ENCODE data around the gene MUS81.

The MUS81 gene

DNA sequence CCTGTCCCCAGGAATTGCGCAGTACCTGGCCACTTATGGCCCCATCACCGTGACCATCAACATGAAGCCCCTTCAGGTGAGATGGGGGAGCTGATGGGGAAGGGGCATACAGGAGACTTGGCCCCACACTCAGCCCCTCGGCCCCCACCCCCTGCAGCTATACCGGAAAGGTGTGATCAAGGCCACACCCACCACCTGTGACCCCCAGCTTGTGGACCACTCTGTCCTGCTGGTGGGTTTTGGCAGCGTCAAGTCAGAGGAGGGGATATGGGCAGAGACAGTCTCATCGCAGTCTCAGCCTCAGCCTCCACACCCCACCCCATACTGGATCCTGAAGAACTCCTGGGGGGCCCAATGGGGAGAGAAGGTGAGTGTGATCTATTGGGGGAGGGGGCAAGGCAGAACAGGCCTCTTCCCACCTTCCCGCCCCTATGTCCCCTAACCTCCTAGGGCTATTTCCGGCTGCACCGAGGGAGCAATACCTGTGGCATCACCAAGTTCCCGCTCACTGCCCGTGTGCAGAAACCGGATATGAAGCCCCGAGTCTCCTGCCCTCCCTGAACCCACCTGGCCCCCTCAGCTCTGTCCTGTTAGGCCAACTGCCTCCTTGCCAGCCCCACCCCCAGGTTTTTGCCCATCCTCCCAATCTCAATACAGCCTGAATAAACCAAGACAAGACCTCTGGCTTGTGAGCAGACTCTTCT, 23.0 kb downstream of the MUS81 start:
- Histone ChIP-seq H3K27ac (ENCODE audit: low read depth, low read length) (no peak overlapping the region), H3K36me3 (ENCODE audit: insufficient read depth, low read length) (peaks cover 45% of the 10 kb centered on the region), H3K27me3 (ENCODE audit: insufficient read depth, low read length) (no peaks in the 10 kb centered on the region), H3K4me1 (ENCODE audit: insufficient read depth, low read length) (peaks cover 3% of the 10 kb centered on the region; the same call in 1 of the 2 replicates), H3K9ac (ENCODE audit: low read depth, low read length) (no peak overlapping the region), H3K4me3 (ENCODE audit: low read length) (no peak overlapping the region), H3K9me3 (ENCODE audit: insufficient read depth, low read depth, low read length) (no peaks in the 10 kb centered on the region)
- 92% methylated on average over 11 of the region's 13 CpGs for WGBS

DNA sequence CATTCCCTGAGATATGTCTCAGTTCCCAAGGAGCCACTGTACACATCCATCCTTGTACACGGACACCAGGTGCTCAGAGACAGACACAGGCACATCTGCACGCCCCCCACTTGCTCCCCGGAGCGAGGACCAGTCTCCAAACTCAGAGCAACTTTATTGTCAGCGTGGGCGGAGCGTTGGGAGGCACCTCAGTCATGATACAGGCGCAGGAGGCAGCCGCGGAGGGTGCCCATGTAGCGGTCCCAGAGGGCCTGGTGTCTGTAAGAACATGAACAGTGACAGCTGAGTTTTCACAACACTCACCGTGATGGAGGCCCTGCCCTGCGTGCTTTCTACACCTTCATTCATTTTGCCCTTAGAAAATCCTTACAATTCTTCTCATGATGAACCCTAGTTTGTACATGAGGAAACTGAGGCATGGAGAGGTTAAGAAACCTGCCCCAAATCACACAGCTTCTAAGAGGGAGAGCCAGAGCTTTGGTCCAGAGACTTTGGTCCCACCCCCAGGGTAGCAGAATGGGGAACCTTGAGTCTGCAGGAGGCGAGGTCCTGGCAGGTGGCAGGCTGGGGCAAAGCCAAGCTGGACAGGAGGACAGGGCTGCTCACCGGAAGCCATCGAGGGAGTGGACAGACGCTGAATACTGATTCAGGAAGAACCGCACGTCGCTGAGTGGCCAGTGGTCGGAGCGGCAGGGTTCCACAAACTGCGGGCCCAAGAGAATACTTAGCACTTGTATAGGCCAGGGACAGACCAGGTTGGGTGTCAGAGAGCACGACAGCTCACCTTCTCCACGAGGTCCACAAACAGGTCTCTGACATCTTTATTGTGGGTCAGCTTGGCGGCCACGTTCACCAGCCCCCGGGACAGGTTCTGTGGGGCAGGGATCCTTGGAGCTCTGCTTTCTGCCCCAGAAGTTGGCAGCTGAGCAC, 23.8 kb downstream of the MUS81 start:
- H3K27ac ChIP-seq (ENCODE audit: low read depth, low read length): no peak overlapping the region
- H3K27me3 ChIP-seq (ENCODE audit: insufficient read depth, low read length): peaks cover 1% of the 10 kb centered on the region; the same call in 1 of the 2 replicates
- H3K4me1 ChIP-seq (ENCODE audit: insufficient read depth, low read length): peaks cover 3% of the 10 kb centered on the region
- H3K36me3 ChIP-seq (ENCODE audit: insufficient read depth, low read length): peaks cover 45% of the 10 kb centered on the region
- no peak overlapping the region for H3K9ac ChIP-seq (ENCODE audit: low read depth, low read length)
- WGBS: 94% methylated on average over 28 of the region's 28 CpGs
- H3K9me3 ChIP-seq (ENCODE audit: insufficient read depth, low read depth, low read length): no peaks in the 10 kb centered on the region
- H3K4me3 ChIP-seq (ENCODE audit: low read length): no peak overlapping the region

DNA sequence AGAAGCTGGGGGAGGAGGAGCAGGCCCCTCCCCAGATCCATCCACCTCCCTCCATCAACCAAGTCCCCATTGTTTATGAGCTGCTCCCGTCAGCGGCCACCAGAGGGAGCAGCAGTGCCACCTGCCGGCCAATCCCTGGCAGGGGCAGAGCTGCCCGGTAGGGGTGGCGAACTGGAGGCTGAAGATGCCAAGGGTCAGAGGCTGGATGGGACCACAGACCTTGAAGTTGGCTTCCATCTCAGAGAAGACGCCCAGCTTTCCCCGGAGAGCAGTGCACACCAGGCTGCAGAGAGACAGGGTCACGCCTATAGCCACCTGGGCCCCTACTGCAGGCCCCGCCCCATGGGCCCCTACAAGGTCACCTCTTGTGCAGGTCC, 24.5 kb downstream of the MUS81 start:
- H3K4me3 ChIP-seq (ENCODE audit: low read length): no peak overlapping the region
- H3K27me3 ChIP-seq (ENCODE audit: insufficient read depth, low read length): peaks cover 8% of the 10 kb centered on the region
- peaks cover 5% of the 10 kb centered on the region for H3K4me1 ChIP-seq (ENCODE audit: insufficient read depth, low read length)
- H3K36me3 ChIP-seq (ENCODE audit: insufficient read depth, low read length): peaks cover 45% of the 10 kb centered on the region
- WGBS: 34% methylated on average over 9 of the region's 9 CpGs
- H3K9me3 ChIP-seq (ENCODE audit: insufficient read depth, low read depth, low read length): no peaks in the 10 kb centered on the region
- H3K9ac ChIP-seq (ENCODE audit: low read depth, low read length): no peak overlapping the region
- no peak overlapping the region for H3K27ac ChIP-seq (ENCODE audit: low read depth, low read length)

DNA sequence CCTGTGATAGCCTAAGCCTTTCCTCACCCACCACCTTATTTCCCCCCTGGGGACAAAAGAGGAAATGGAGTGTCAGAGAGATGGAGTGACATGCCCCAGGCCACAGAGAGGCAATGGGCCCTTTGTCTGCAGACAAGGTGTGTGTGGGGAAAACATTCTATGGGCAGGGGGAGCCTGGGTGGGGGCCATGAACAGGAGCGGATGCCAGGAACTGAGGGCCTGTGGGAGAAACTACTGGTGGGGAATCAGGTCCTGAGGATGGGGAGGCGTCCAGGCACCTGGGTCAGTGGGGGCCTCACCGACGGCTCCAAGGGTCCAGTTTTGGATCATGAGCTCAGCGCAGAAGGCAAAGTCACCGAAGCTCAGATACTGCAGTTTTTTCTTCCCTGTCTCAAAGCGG, 25.0 kb downstream of the MUS81 start:
- H3K4me1 ChIP-seq (ENCODE audit: insufficient read depth, low read length): peaks cover 10% of the 10 kb centered on the region
- peaks cover 13% of the 10 kb centered on the region for H3K27me3 ChIP-seq (ENCODE audit: insufficient read depth, low read length)
- H3K9ac ChIP-seq (ENCODE audit: low read depth, low read length): no peak overlapping the region
- peaks cover 45% of the 10 kb centered on the region for H3K36me3 ChIP-seq (ENCODE audit: insufficient read depth, low read length)
- H3K4me3 ChIP-seq (ENCODE audit: low read length): no peak overlapping the region
- no peaks in the 10 kb centered on the region for H3K9me3 ChIP-seq (ENCODE audit: insufficient read depth, low read depth, low read length)
- H3K27ac ChIP-seq (ENCODE audit: low read depth, low read length): no peak overlapping the region
- WGBS: 95% methylated on average over 7 of the region's 7 CpGs

DNA sequence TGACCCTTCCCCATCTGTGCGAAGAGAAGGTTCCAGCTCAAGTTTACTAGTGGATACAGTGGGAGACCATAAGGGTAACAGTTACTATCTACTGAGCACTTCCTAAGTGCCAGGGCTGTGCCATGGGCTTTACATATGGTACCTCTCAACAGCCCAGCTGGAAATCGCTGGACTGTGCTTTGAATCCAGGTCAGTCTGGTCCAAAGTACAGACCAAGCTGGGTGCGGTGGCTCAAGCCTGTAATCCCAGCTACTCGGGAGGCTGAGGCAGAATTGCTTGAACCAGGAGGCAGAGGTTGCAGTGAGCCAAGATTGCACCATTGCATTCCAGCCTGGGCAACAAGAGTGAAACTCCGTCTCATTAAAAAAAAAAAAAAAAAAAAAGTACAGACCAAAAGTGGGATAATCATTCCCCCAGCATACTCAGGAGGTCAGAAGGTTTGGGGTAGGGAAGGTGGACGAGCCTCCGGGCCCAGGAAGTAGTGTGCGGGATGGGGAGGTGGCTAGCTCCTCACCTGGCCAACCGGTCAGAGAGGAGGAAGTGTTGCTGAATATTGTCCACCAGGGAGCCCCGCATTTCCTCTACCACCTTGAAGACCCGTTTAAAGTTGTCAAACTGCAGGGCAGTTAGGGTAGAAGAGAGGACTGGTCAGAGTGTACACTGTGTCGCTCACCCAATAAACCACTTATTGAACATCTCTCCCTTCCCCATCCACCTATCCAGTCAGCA, 25.7 kb downstream of the MUS81 start:
- H3K9me3 ChIP-seq (ENCODE audit: insufficient read depth, low read depth, low read length): no peaks in the 10 kb centered on the region
- WGBS: 96% methylated on average over 10 of the region's 12 CpGs
- H3K27me3 ChIP-seq (ENCODE audit: insufficient read depth, low read length): peaks cover 14% of the 10 kb centered on the region
- H3K36me3 ChIP-seq (ENCODE audit: insufficient read depth, low read length): peaks cover 45% of the 10 kb centered on the region
- H3K4me1 ChIP-seq (ENCODE audit: insufficient read depth, low read length): peaks cover 10% of the 10 kb centered on the region
- H3K9ac ChIP-seq (ENCODE audit: low read depth, low read length): no peak overlapping the region
- no peak overlapping the region for H3K4me3 ChIP-seq (ENCODE audit: low read length)
- no peak overlapping the region for H3K27ac ChIP-seq (ENCODE audit: low read depth, low read length)

DNA sequence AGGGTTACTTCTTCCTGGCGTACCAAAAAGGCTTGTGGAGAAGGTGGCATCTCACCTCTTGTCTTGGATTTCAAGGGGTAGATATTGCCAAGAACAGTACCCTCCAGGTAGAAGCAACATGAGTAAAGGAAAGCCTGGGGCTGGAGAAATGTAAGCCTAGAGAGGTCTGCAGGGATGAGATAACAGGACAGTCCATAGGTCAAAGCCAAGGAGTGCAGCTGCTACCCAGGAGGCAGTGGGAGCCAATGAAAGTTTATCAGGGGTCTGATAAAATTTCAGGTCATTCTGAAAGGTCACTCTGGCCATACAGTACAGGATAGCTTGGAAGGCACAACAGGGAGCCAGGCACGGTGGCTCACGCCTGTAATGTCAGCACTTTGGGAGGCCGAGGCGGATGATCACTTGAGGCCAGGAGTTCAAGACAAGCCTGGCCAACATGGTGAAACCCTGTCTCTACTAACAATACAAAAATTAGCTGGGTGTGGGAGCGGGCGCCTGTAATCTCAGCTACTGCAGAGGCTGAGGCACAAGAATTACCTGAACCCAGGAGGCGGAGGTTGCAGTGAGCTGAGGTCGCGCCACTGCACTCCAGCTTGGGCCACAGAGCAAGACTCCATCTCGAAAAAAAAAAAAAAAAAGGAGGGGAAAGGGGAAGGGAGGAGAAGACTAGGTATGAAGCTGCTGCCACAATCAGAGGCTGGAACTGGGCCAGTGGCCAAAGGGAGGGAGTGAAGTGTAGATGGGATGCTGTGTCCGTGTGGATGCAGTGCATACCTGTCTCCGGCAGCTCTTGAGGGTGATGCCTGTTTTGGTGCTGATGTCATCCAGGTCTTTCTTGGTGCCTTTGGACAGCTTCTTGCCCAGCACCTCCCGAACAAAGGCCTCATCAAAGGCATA, 26.8 kb downstream of the MUS81 start:
- H3K9ac ChIP-seq (ENCODE audit: low read depth, low read length): peak overlapping the region; percentile 70
- WGBS: 88% methylated on average over 14 of the region's 14 CpGs
- peaks cover 14% of the 10 kb centered on the region for H3K27me3 ChIP-seq (ENCODE audit: insufficient read depth, low read length)
- no peak overlapping the region for H3K27ac ChIP-seq (ENCODE audit: low read depth, low read length)
- H3K4me3 ChIP-seq (ENCODE audit: low read length): peak overlapping the region; percentile 88
- peaks cover 13% of the 10 kb centered on the region for H3K4me1 ChIP-seq (ENCODE audit: insufficient read depth, low read length)
- no peaks in the 10 kb centered on the region for H3K9me3 ChIP-seq (ENCODE audit: insufficient read depth, low read depth, low read length)
- peaks cover 44% of the 10 kb centered on the region for H3K36me3 ChIP-seq (ENCODE audit: insufficient read depth, low read length)

DNA sequence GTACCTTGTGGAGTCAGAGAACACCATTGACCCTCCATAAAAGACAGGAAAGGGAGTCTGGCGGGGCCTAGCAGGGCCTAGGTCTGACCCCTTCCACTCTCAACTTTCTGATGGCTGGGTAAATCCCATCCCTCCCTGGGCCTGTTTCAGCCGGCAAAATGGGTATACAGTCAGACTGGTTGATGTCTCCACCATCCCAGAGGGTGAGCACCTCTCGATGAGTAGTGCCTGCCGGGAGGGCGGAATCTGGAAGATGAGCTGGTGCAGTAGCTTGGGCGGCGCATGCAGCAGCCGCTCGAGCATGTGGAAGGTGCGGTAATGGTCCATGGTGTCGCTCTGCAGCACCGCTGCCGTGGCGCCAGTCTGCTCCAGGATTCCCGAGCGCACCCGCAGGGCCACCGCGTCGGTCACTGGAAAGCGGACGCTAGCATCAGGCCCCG, 27.5 kb downstream of the MUS81 start:
- peaks cover 14% of the 10 kb centered on the region for H3K27me3 ChIP-seq (ENCODE audit: insufficient read depth, low read length)
- H3K4me3 ChIP-seq (ENCODE audit: low read length): peak overlapping the region; percentile 88
- WGBS: 5% methylated on average over 23 of the region's 23 CpGs
- H3K36me3 ChIP-seq (ENCODE audit: insufficient read depth, low read length): peaks cover 38% of the 10 kb centered on the region
- H3K27ac ChIP-seq (ENCODE audit: low read depth, low read length): peak overlapping the region; percentile 70; the same call in 1 of the 2 replicates
- peak overlapping the region; percentile 70 for H3K9ac ChIP-seq (ENCODE audit: low read depth, low read length)
- no peaks in the 10 kb centered on the region for H3K9me3 ChIP-seq (ENCODE audit: insufficient read depth, low read depth, low read length)
- H3K4me1 ChIP-seq (ENCODE audit: insufficient read depth, low read length): peaks cover 13% of the 10 kb centered on the region

DNA sequence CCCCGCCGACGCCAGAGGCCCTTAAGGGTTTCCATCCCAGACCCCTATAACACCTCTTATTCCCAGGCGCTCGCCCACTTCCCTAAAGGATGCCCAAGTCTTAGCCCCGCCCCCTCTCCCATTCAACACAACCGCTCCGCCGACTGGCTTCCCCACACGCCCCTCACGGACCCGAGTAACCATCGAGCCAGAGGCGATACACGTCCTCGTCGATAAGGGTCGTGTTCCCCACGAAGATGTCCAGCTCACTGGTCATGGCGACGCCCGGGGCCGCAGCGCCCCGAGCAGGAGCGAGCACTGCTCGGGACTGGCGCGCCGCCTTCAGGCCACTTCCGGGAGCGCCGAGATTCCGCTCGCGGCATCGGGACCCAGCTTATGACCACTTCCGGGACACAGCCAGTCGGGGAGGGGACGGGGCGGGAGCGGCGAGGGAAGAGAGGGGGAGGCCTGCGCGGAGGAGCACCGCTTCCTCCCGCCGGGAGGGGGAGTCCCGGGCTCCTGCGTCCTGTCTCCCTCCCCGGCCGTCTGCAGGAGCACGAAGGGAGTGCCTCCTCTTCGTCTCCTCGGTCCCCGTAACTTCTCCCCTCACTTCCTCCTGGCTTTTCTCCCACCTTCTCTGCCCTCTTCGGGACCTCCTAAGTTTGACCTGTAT, 28.1 kb downstream of the MUS81 start, which contains the start of gene FIBP:
FIBP (minus strand) TSS at position 309 of the 652 bp plus-strand sequence; CDS start at position 256, 53 bp downstream.
- peaks cover 34% of the 10 kb centered on the region for H3K36me3 ChIP-seq (ENCODE audit: insufficient read depth, low read length)
- peak within 1 kb of the TSS; percentile 88 for H3K4me3 ChIP-seq (ENCODE audit: low read length)
- H3K9ac ChIP-seq (ENCODE audit: low read depth, low read length): peak within 1 kb of the TSS; percentile 70
- peaks cover 13% of the 10 kb centered on the region for H3K4me1 ChIP-seq (ENCODE audit: insufficient read depth, low read length)
- H3K27me3 ChIP-seq (ENCODE audit: insufficient read depth, low read length): peaks cover 14% of the 10 kb centered on the region
- WGBS: under 1% methylated on average over 57 of the region's 57 CpGs
- no peaks in the 10 kb centered on the region for H3K9me3 ChIP-seq (ENCODE audit: insufficient read depth, low read depth, low read length)
- peak within 1 kb of the TSS; percentile 70 for H3K27ac ChIP-seq (ENCODE audit: low read depth, low read length)

DNA sequence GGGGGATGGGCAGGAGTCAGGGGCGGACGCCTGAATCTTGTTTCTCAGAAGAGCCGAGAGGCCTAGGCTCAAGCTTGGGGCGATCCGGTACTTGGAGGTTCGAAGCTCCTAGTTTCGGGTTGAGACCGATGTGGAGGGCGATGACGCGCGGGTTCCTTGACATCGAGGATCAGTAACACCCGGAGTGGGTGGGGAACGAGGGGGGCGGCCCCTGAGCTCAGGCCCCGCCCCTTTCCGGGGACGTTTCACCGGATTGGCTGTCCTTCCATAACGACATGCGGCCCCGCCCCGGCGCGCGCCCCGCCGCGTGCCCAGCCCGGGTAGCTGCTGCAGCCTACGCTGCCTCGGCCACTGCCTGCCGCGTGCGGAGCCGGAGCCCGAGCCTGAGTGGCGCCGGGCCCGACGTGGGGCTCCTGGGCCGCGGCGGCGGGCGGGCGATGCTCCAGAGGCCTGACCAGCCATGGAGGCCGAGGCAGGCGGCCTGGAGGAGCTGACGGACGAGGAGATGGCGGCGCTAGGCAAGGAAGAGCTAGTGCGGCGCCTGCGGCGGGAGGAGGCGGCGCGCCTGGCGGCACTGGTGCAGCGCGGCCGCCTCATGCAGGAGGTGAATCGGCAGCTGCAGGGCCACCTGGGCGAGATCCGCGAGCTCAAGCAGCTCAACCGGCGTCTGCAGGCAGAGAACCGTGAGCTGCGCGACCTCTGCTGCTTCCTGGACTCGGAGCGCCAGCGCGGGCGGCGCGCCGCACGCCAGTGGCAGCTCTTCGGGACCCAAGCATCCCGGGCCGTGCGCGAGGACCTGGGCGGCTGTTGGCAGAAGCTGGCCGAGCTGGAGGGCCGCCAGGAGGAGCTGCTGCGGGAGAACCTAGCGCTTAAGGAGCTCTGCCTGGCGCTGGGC, 30.3 kb downstream of the MUS81 start, which contains the start of gene CCDC85B:
CCDC85B (plus strand) TSS at position 350 of the 895 bp plus-strand sequence; CDS start at position 461, 111 bp downstream.
- Histone ChIP-seq H3K4me3 (ENCODE audit: low read length) (peak within 1 kb of the TSS; percentile 88), H3K9ac (ENCODE audit: low read depth, low read length) (peak within 1 kb of the TSS; percentile 88), H3K4me1 (ENCODE audit: insufficient read depth, low read length) (peaks cover 13% of the 10 kb centered on the region), H3K27ac (ENCODE audit: low read depth, low read length) (peak within 1 kb of the TSS; percentile 58), H3K36me3 (ENCODE audit: insufficient read depth, low read length) (peaks cover 14% of the 10 kb centered on the region), H3K9me3 (ENCODE audit: insufficient read depth, low read depth, low read length) (no peaks in the 10 kb centered on the region), H3K27me3 (ENCODE audit: insufficient read depth, low read length) (peaks cover 14% of the 10 kb centered on the region)
- under 1% methylated on average over 94 of the region's 94 CpGs for WGBS

All from HUES64 (cell line).